ENCODE results near the gene NKIRAS1.
"Not testable (repeated sequence)": the region's sequence is repeated elsewhere in the genome, so short reads cannot be mapped to it uniquely, and the experiment has no call there.

The NKIRAS1 gene

DNA sequence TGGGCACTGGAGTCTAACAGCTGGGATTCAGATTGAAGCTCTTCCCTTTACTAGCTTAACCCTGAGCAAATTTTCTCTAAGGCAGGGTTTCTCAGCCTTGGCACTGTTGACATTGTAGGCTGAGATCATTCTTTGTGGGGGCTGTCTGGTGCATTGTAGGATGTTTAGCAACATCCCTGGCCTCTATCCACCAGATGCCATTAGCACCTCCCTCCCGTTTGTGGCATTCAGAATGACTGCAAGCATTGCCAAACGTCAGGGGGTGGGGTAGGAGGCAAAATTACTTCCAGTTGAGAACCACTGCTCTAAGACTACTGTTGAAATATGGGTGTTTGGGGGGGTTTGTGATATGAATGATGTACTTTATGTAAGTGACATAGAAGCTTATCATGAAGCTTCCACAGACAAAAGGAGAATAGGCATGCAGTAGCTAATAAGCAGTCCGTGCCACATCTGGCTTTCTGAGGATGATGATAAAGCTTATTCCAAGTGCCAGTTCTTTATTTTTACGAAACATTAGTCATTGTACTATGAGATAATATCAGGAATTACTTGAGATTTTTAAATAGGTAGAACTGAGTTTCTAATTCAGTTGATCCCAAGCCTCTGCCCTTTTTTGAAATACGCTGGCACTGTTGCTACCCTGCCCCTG is 39.3 kb downstream of the NKIRAS1 start:
- TF ChIP-seq ZFX (IDR thresholded peaks at IDR 0.05) = no peak
- TF ChIP-seq, protein P1, sequence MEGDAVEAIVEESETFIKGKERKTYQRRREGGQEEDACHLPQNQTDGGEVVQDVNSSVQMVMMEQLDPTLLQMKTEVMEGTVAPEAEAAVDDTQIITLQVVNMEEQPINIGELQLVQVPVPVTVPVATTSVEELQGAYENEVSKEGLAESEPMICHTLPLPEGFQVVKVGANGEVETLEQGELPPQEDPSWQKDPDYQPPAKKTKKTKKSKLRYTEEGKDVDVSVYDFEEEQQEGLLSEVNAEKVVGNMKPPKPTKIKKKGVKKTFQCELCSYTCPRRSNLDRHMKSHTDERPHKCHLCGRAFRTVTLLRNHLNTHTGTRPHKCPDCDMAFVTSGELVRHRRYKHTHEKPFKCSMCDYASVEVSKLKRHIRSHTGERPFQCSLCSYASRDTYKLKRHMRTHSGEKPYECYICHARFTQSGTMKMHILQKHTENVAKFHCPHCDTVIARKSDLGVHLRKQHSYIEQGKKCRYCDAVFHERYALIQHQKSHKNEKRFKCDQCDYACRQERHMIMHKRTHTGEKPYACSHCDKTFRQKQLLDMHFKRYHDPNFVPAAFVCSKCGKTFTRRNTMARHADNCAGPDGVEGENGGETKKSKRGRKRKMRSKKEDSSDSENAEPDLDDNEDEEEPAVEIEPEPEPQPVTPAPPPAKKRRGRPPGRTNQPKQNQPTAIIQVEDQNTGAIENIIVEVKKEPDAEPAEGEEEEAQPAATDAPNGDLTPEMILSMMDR (conservative IDR thresholded peaks at IDR 0.05) = no peak
- no peak overlapping the region for H3K27ac ChIP-seq

DNA sequence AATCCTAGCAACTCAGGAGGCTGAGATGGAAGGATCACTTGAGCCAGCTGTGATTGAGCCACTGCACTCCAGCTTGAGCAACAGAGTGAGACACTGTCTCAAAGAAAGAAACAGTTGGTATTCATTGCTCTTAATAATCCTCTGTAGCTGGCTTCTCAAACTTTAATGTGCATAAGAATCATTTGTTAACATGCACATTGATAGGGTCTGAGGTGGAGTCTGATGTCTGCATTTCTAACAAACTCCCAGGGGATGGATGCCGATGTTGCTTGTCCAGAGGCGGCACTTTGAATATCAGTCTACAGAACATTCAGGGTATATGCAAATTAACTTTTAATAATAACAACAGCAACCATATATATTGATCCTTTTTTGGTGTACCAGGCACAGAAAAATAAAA is 39.9 kb downstream of the NKIRAS1 start:
- no peak overlapping the region for H3K27ac ChIP-seq
- TF ChIP-seq, protein P1 (conservative IDR thresholded peaks at IDR 0.05) = no peak
- TF ChIP-seq ZFX (IDR thresholded peaks at IDR 0.05) = no peak

DNA sequence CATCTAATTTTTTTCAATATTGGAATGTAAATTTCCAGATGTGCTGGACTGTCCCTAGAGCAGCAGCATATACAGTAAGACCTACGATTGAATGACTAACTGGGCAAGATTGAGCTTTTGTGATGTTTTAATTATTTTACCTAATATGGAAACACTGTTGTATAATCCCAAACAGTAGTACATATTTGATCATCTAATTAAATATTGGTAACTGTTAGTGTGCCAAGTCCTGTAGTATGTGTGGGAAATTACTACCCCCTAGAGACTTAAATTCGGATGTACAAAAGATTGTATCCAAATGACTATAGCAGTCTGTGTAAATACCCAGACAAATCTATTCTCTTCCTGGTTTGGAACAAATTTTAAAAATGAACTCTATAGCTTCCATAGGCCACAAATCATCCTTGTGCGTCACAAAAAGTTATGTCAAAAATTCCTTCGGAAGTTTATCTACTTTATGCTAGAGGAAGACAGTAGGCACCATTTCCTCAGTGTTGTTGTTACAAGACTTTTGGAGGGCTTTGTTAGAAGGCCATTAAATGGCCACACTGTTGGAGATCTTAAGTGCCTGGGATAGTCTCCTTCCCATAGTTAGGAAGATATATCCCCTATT is 41.6 kb downstream of the NKIRAS1 start:
- no peak overlapping the region for H3K27ac ChIP-seq
- no peak for TF ChIP-seq ZFX (IDR thresholded peaks at IDR 0.05)
- TF ChIP-seq, protein P1 (conservative IDR thresholded peaks at IDR 0.05) = no peak

DNA sequence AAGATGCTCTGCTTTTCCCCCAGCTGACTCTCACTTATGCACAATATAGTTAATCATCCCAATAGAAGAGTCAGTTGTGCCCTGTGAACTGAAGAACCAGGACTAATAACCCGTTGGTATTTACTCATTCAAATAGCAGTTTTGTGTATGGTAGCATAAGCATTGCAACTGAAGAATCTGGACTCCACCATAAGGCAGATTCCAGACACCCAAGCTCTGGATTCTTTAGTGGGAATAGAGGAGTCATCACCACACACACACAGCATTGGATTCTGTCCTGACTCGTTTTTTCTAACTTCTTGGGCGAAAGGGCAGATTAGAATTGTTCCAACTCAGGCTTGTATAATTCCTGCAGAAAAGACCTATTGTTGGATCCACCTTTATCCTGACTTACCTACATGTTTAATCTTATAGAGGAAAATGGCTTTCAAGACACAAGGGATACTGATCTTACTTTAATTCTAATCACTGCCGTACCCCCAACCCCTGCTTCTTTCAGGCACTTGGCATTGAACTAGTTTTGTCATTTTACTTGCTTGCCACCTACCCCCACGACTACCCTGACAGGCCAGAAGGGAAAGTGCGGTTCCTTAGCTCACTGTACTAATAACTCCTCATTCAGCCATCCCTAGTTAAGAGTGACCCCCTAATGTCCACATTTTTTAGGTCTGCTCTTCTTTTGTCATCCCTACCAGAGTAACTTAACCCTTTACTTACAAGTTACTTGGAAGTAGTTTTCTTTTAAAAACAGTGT is 42.3 kb downstream of the NKIRAS1 start:
- no peak for TF ChIP-seq ZFX (IDR thresholded peaks at IDR 0.05)
- TF ChIP-seq, protein P1 (conservative IDR thresholded peaks at IDR 0.05) = no peak

DNA sequence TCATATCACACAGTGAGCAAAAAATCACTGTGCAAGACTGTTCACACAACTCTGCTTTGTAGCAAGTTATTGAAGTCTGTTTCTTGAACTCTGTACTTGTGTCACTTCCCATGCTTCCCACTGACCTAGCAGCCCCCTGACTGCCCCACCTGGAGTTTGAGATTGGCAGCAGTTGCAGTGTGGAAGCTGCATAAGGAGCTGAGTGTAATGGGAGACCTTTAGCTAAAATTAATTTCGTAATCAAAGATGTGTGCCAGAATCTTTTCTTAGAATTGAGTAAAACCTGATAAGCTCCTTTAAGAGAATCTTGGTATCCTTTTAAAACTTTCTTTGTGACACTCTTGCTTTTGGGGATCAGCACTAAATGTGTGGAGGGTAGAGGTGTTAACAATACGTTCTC is 42.8 kb downstream of the NKIRAS1 start:
- no peak for TF ChIP-seq ZFX (IDR thresholded peaks at IDR 0.05)
- TF ChIP-seq, protein P1 (conservative IDR thresholded peaks at IDR 0.05) = no peak
- no peak overlapping the region for H3K27ac ChIP-seq

More for the DNA sequence above, 42.3 kb downstream of the NKIRAS1 start:
- H3K27ac ChIP-seq = no peak overlapping the region

DNA sequence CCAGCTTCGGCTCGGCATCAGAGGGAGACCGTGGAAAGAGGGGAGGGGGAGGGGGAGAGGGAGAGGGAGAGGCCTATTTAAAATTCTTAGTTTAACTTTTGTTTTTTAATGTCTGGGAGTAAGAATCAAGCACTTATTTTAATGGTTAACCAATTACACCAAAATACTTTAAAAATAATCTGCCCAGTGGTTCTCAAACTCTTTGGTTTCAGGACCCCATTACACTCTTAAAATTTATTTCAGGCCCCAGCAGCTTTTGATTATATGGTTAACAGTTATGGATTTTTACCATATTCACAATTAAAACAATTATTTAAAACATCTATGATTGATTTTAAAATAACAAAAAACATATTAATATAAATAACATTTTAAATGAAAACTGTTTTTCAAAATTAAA is 44.5 kb downstream of the NKIRAS1 start:
- TF ChIP-seq, protein P1 (conservative IDR thresholded peaks at IDR 0.05) = no peak
- TF ChIP-seq ZFX (IDR thresholded peaks at IDR 0.05) = no peak

DNA sequence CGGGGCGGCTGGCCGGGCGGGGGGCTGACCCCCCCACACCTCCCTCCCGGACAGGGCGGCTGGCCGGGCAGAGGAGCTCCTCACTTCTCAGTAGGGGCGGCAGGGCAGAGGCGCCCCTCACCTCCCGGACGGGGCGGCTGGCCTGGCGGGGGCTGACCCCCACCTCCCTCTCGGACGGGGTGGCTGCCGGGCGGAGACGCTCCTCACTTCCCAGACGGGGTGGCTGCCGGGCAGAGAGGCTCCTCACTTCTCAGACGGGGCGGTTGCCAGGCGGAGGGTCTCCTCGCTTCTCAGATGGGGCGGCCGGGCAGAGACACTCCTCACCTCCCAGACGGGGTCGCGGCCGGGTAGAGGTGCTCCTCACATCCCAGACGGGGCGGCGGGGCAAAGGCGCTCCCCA is 45.4 kb downstream of the NKIRAS1 start:
- not testable (repeated sequence) for H3K27ac ChIP-seq

More for the DNA sequence above, 44.5 kb downstream of the NKIRAS1 start:
- no peak overlapping the region for H3K27ac ChIP-seq

DNA sequence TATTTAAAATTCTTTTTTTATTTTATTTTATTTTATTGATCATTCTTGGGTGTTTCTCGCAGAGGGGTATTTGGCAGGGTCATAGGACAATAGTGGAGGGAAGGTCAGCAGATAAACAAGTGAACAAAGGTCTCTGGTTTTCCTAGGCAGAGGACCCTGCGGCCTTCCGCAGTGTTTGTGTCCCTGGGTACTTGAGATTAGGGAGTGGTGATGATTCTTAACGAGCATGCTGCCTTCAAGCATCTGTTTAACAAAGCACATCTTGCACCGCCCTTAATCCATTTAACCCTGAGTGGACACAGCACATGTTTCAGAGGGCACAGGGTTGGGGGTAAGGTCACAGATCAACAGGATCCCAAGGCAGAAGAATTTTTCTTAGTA is 46.1 kb downstream of the NKIRAS1 start:
- H3K27ac ChIP-seq = not testable (repeated sequence)

All from C4-2B (cell line).